Measurements from ENCODE around the gene RFXANK.
"Not testable (repeated sequence)": the region's sequence is repeated elsewhere in the genome, so short reads cannot be mapped to it uniquely, and the experiment has no call there.

RFXANK gene

DNA sequence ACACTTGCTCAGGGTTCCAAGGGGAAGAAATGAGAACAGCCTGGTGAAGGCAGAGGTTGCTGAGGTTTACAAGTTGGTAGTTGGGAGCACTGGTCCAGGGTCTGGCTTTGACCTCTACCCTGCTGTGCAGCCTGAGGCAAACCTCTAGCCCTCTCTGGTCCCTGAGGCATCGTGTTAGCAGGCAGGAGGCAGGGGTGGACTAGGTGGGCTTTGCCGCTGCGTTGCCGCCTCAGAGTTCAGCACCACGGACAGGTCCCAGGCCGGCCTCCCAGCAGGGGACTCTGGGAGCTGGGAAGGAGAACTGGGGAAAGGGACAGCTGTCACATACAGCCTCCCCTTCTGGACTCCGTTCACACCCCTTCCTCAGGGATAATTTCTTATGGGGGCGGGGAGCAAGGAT is 22.8 kb downstream of the RFXANK start:
- no peaks in the 10 kb centered on the region for H3K9me3 ChIP-seq (ENCODE audit: control insufficient read depth in 2 of 2, low read length in 2 of 2)
- peaks cover 19 to 29% of the 10 kb centered on the region in 2 donors for H3K27me3 ChIP-seq (ENCODE audit: control insufficient read depth in 2 of 2, insufficient read depth in 2 of 2, low read length in 2 of 2)
- no peak overlapping the region for H3K27ac ChIP-seq (ENCODE audit: low read depth in 2 of 2, low read length in 2 of 2)
- H3K9ac ChIP-seq (ENCODE audit: low read depth in 1 of 2, low read length in 2 of 2) = no peak overlapping the region
- H3K4me1 ChIP-seq (ENCODE audit: control insufficient read depth in 2 of 2, insufficient read depth in 2 of 2, low read length in 2 of 2) = no peaks in the 10 kb centered on the region
- no peaks in the 10 kb centered on the region for H3K36me3 ChIP-seq (ENCODE audit: control insufficient read depth in 2 of 2, insufficient read depth in 2 of 2, low read length in 2 of 2)
- no peak overlapping the region for H3K4me3 ChIP-seq (ENCODE audit: low read length in 2 of 2)

GRCh38 chr19:19215792-19216191 is 23.7 kb downstream of the RFXANK start:
- H3K9me3 ChIP-seq (ENCODE audit: control insufficient read depth in 2 of 2, low read length in 2 of 2) = no peaks in the 10 kb centered on the region
- H3K9ac ChIP-seq (ENCODE audit: low read depth in 1 of 2, low read length in 2 of 2) = no peak overlapping the region
- no peaks in the 10 kb centered on the region for H3K4me1 ChIP-seq (ENCODE audit: control insufficient read depth in 2 of 2, insufficient read depth in 2 of 2, low read length in 2 of 2)
- H3K27ac ChIP-seq (ENCODE audit: low read depth in 2 of 2, low read length in 2 of 2) = no peak overlapping the region
- peaks cover 19 to 29% of the 10 kb centered on the region in 2 donors for H3K27me3 ChIP-seq (ENCODE audit: control insufficient read depth in 2 of 2, insufficient read depth in 2 of 2, low read length in 2 of 2)
- no peak overlapping the region for H3K4me3 ChIP-seq (ENCODE audit: low read length in 2 of 2)
- H3K36me3 ChIP-seq (ENCODE audit: control insufficient read depth in 2 of 2, insufficient read depth in 2 of 2, low read length in 2 of 2) = no peaks in the 10 kb centered on the region

DNA sequence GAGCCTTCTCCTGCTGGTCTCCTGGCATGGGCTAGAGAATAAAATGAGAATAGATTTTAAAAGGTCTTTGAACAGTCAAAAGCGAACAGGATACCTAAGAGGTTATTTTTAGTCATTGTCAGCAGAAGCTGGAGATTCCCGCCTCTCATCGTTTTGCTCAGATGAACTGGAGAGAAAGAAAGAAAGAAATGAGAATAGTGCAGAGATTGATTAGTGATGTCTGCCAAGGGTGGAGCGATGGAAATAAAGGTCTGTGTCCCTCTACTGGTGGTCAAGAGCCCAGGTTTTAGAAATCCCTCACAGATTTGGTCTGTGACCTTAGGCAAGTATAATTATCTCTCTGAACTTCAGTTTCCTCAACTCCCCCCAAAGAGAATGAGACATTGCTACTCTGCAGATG is 25.0 kb downstream of the RFXANK start:
- Histone ChIP-seq H3K9ac (ENCODE audit: low read depth in 1 of 2, low read length in 2 of 2) (no peak overlapping the region), H3K9me3 (ENCODE audit: control insufficient read depth in 2 of 2, low read length in 2 of 2) (no peaks in the 10 kb centered on the region), H3K27ac (ENCODE audit: low read depth in 2 of 2, low read length in 2 of 2) (no peak overlapping the region), H3K4me3 (ENCODE audit: low read length in 2 of 2) (no peak overlapping the region), H3K36me3 (ENCODE audit: control insufficient read depth in 2 of 2, insufficient read depth in 2 of 2, low read length in 2 of 2) (no peaks in the 10 kb centered on the region), H3K4me1 (ENCODE audit: control insufficient read depth in 2 of 2, insufficient read depth in 2 of 2, low read length in 2 of 2) (no peaks in the 10 kb centered on the region), H3K27me3 (ENCODE audit: control insufficient read depth in 2 of 2, insufficient read depth in 2 of 2, low read length in 2 of 2) (peaks cover 12 to 24% of the 10 kb centered on the region in 2 donors)

- no peak overlapping the region for H3K27ac ChIP-seq (ENCODE audit: low read depth in 2 of 2, low read length in 2 of 2)
- no peak overlapping the region for H3K4me3 ChIP-seq (ENCODE audit: low read length in 2 of 2)
- H3K9ac ChIP-seq (ENCODE audit: low read depth in 1 of 2, low read length in 2 of 2) = no peak overlapping the region
- H3K36me3 ChIP-seq (ENCODE audit: control insufficient read depth in 2 of 2, insufficient read depth in 2 of 2, low read length in 2 of 2) = no peaks in the 10 kb centered on the region
- H3K4me1 ChIP-seq (ENCODE audit: control insufficient read depth in 2 of 2, insufficient read depth in 2 of 2, low read length in 2 of 2) = no peaks in the 10 kb centered on the region
- H3K27me3 ChIP-seq (ENCODE audit: control insufficient read depth in 2 of 2, insufficient read depth in 2 of 2, low read length in 2 of 2) = peaks cover 6 to 13% of the 10 kb centered on the region in 2 donors
- no peaks in the 10 kb centered on the region for H3K9me3 ChIP-seq (ENCODE audit: control insufficient read depth in 2 of 2, low read length in 2 of 2)
Measured at GRCh38 chr19:19218911-19219310, 26.9 kb downstream of the RFXANK start.

- H3K4me1 ChIP-seq (ENCODE audit: control insufficient read depth in 2 of 2, insufficient read depth in 2 of 2, low read length in 2 of 2); H3K27ac ChIP-seq (ENCODE audit: low read depth in 2 of 2, low read length in 2 of 2); H3K9ac ChIP-seq (ENCODE audit: low read depth in 1 of 2, low read length in 2 of 2); H3K9me3 ChIP-seq (ENCODE audit: control insufficient read depth in 2 of 2, low read length in 2 of 2); H3K36me3 ChIP-seq (ENCODE audit: control insufficient read depth in 2 of 2, insufficient read depth in 2 of 2, low read length in 2 of 2); H3K4me3 ChIP-seq (ENCODE audit: low read length in 2 of 2): not testable (repeated sequence)
- H3K27me3 ChIP-seq (ENCODE audit: control insufficient read depth in 2 of 2, insufficient read depth in 2 of 2, low read length in 2 of 2) = peaks cover 6 to 11% of the 10 kb centered on the region in 2 donors
Measured at GRCh38 chr19:19221000-19221399, 28.9 kb downstream of the RFXANK start.

DNA sequence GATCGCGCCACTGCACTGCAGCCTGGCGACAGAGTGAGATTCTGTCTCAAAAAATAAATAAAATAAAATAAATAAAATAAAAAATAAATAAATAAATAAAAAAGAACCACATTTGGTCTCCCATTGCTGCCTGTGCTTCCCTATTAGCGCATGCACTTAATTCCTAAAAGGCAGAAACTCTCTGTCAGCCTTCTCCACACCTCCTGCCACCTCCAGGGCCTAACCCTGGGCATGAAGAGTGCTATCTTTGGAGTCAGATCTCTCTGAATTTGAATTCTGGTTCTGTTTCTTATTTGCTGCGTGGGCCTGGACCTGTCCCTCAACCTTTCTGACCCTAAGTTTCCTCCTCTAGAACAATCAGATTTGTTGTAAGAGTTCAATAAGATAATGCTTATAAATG is 31.0 kb downstream of the RFXANK start:
- no peak overlapping the region for H3K4me3 ChIP-seq (ENCODE audit: low read length in 2 of 2)
- peaks cover 0 to 4% of the 10 kb centered on the region in 2 donors for H3K4me1 ChIP-seq (ENCODE audit: control insufficient read depth in 2 of 2, insufficient read depth in 2 of 2, low read length in 2 of 2)
- no peak overlapping the region for H3K9ac ChIP-seq (ENCODE audit: low read depth in 1 of 2, low read length in 2 of 2)
- no peak overlapping the region for H3K27ac ChIP-seq (ENCODE audit: low read depth in 2 of 2, low read length in 2 of 2)
- no peaks in the 10 kb centered on the region for H3K36me3 ChIP-seq (ENCODE audit: control insufficient read depth in 2 of 2, insufficient read depth in 2 of 2, low read length in 2 of 2)
- H3K9me3 ChIP-seq (ENCODE audit: control insufficient read depth in 2 of 2, low read length in 2 of 2) = no peaks in the 10 kb centered on the region
- peaks cover 6 to 14% of the 10 kb centered on the region in 2 donors for H3K27me3 ChIP-seq (ENCODE audit: control insufficient read depth in 2 of 2, insufficient read depth in 2 of 2, low read length in 2 of 2)

DNA sequence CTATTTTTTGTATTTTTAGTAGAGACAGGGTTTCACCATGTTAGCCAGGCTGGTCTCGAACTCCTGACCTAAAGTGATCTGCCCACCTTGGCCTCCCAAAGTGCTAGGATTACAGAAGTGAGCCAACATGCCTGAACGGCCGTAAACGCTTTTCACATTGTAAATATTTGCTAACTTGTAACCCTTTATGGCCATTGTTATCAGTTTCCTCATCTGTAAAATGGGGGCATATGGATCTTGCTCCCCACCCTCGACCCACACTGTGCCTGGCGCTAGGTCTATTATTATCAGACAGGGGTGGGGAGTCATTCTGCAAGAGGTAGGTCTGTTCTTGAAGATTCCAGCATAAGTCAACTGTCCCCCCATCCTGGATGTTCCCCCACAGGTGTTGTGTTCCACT is 31.6 kb downstream of the RFXANK start:
- Histone ChIP-seq H3K4me3 (ENCODE audit: low read length in 2 of 2) (no peak overlapping the region), H3K9me3 (ENCODE audit: control insufficient read depth in 2 of 2, low read length in 2 of 2) (no peaks in the 10 kb centered on the region), H3K27ac (ENCODE audit: low read depth in 2 of 2, low read length in 2 of 2) (no peak overlapping the region), H3K4me1 (ENCODE audit: control insufficient read depth in 2 of 2, insufficient read depth in 2 of 2, low read length in 2 of 2) (peaks cover 0 to 4% of the 10 kb centered on the region in 2 donors), H3K9ac (ENCODE audit: low read depth in 1 of 2, low read length in 2 of 2) (no peak overlapping the region), H3K27me3 (ENCODE audit: control insufficient read depth in 2 of 2, insufficient read depth in 2 of 2, low read length in 2 of 2) (peaks cover 6 to 14% of the 10 kb centered on the region in 2 donors), H3K36me3 (ENCODE audit: control insufficient read depth in 2 of 2, insufficient read depth in 2 of 2, low read length in 2 of 2) (no peaks in the 10 kb centered on the region)

DNA sequence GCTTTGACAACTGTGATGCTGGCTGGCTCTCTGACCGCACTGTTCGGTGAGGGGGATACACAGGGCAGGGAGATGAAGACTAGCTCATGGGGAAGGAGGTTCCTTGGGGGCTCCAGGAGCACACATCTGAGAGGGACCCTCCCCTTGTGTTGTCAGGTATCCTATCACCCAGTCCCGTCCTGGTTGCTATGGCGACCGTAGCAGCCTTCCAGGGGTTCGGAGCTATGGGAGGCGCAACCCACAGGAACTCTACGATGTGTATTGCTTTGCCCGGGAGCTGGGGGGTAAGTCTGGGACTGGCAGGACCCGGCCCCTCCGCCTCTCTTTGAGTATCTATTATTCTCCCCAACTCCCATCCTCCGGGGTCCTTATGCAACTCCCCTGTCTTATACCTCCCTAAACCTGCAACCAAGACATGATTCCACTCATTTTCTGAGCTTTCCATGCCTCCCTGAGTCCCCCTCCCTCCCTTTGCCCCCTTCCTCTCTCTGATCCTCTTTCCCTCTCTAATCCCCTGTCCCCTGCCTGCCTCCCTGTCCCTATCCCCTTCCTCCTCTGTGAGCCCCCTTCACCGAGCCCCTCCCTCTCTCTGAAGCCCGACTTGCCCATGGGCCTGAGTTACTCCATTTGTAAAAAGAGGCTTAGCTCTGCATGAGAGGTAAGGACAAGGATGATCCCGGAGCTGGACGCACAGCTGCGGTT is 32.2 kb downstream of the RFXANK start:
- H3K36me3 ChIP-seq (ENCODE audit: control insufficient read depth in 2 of 2, insufficient read depth in 2 of 2, low read length in 2 of 2) = no peaks in the 10 kb centered on the region
- peak overlapping the region in 1 of 2 donors; percentile 41 for H3K4me3 ChIP-seq (ENCODE audit: low read length in 2 of 2)
- no peak overlapping the region for H3K9ac ChIP-seq (ENCODE audit: low read depth in 1 of 2, low read length in 2 of 2)
- no peak overlapping the region for H3K27ac ChIP-seq (ENCODE audit: low read depth in 2 of 2, low read length in 2 of 2)
- peaks cover 6 to 14% of the 10 kb centered on the region in 2 donors for H3K27me3 ChIP-seq (ENCODE audit: control insufficient read depth in 2 of 2, insufficient read depth in 2 of 2, low read length in 2 of 2)
- no peaks in the 10 kb centered on the region for H3K9me3 ChIP-seq (ENCODE audit: control insufficient read depth in 2 of 2, low read length in 2 of 2)
- peaks cover 0 to 4% of the 10 kb centered on the region in 2 donors for H3K4me1 ChIP-seq (ENCODE audit: control insufficient read depth in 2 of 2, insufficient read depth in 2 of 2, low read length in 2 of 2)

DNA sequence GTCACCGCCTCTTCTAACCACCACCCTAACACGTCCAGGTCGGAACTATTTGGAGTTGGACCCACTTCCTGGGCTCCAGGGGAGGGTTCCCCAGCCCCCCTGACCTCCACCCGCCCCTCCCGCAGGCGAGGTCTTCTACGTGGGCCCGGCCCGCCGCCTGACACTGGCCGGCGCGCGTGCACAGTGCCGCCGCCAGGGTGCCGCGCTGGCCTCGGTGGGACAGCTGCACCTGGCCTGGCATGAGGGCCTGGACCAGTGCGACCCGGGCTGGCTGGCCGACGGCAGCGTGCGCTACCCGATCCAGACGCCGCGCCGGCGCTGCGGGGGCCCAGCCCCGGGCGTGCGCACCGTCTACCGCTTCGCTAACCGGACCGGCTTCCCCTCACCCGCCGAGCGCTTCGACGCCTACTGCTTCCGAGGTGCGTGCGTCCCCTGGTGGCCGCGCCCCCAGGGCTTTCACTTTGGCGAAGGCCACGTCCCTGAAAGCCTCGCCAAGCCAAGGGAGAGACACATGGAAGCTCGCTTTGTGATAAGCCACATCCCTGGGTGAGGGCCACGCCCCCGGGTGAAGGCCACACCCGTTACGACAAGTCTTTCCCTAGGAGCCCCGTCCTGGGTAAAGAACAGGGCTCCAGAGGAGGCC is 32.9 kb downstream of the RFXANK start:
- no peaks in the 10 kb centered on the region for H3K36me3 ChIP-seq (ENCODE audit: control insufficient read depth in 2 of 2, insufficient read depth in 2 of 2, low read length in 2 of 2)
- H3K4me3 ChIP-seq (ENCODE audit: low read length in 2 of 2) = peak overlapping the region; percentile 41 to 43
- H3K9ac ChIP-seq (ENCODE audit: low read depth in 1 of 2, low read length in 2 of 2) = no peak overlapping the region
- H3K9me3 ChIP-seq (ENCODE audit: control insufficient read depth in 2 of 2, low read length in 2 of 2) = no peaks in the 10 kb centered on the region
- no peak overlapping the region for H3K27ac ChIP-seq (ENCODE audit: low read depth in 2 of 2, low read length in 2 of 2)
- H3K4me1 ChIP-seq (ENCODE audit: control insufficient read depth in 2 of 2, insufficient read depth in 2 of 2, low read length in 2 of 2) = peaks cover 0 to 4% of the 10 kb centered on the region in 2 donors
- H3K27me3 ChIP-seq (ENCODE audit: control insufficient read depth in 2 of 2, insufficient read depth in 2 of 2, low read length in 2 of 2) = peaks cover 6 to 14% of the 10 kb centered on the region in 2 donors

- no peaks in the 10 kb centered on the region for H3K36me3 ChIP-seq (ENCODE audit: control insufficient read depth in 2 of 2, insufficient read depth in 2 of 2, low read length in 2 of 2)
- peaks cover 6 to 14% of the 10 kb centered on the region in 2 donors for H3K27me3 ChIP-seq (ENCODE audit: control insufficient read depth in 2 of 2, insufficient read depth in 2 of 2, low read length in 2 of 2)
Measured at GRCh38 chr19:19226204-19226603, 34.1 kb downstream of the RFXANK start.

More at GRCh38 chr19:19226204-19226603, 34.1 kb downstream of the RFXANK start:
- H3K27ac ChIP-seq (ENCODE audit: low read depth in 2 of 2, low read length in 2 of 2) = no peak overlapping the region
- H3K4me1 ChIP-seq (ENCODE audit: control insufficient read depth in 2 of 2, insufficient read depth in 2 of 2, low read length in 2 of 2) = peaks cover 0 to 4% of the 10 kb centered on the region in 2 donors
- no peak overlapping the region for H3K4me3 ChIP-seq (ENCODE audit: low read length in 2 of 2)
- H3K9me3 ChIP-seq (ENCODE audit: control insufficient read depth in 2 of 2, low read length in 2 of 2) = no peaks in the 10 kb centered on the region
- no peak overlapping the region for H3K9ac ChIP-seq (ENCODE audit: low read depth in 1 of 2, low read length in 2 of 2)
